LNCaP clone FGC (cell line): ENCODE data around the gene HAPLN1.
A peak's percentile ranks its signal among the peaks of the same experiment; 100 is the strongest.

Source experiments
- DNase-seq: peaks from one replicate; pipeline ENCODE4 v3.0.0-alpha.2; 2011; ENCODE audit warnings: low read depth
- H3K4me3 ChIP-seq: 2 replicates; pipeline ENCODE4 v1.5.1; 2011; ENCODE audit warnings: mild to moderate bottlenecking, low read depth, low read length, control low read depth
- TF ChIP-seq, protein P1 (sequence below): IDR thresholded peaks from 2 replicates; pipeline ENCODE4 v1.5.1; 2012; ENCODE audit warnings: mild to moderate bottlenecking; ENCODE audit not compliant: control insufficient read depth, insufficient read depth; ENCODE audit errors: extremely low read depth

The HAPLN1 gene

DNA sequence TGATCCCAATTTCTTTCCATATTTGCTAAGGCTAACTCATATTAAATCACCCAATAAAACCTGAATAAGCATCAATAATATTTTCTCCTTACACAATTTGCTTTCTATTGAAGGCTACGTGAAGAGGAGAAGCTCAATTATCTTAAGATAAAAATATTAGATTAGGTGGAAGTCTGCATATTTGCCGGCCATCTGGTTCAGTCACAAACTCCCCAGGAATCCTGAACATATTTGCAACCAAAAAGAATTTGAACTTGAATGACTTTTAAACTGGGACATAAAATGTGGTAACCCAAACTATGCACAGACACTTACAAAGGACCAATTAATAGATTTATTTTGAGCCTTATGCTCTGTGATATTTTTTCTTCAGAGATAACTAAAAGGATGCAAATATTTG lies 92.3 kb downstream of the HAPLN1 start:
- no peak for DNase-seq
- H3K4me3 ChIP-seq: no peak overlapping the region
- TF ChIP-seq, protein P1, sequence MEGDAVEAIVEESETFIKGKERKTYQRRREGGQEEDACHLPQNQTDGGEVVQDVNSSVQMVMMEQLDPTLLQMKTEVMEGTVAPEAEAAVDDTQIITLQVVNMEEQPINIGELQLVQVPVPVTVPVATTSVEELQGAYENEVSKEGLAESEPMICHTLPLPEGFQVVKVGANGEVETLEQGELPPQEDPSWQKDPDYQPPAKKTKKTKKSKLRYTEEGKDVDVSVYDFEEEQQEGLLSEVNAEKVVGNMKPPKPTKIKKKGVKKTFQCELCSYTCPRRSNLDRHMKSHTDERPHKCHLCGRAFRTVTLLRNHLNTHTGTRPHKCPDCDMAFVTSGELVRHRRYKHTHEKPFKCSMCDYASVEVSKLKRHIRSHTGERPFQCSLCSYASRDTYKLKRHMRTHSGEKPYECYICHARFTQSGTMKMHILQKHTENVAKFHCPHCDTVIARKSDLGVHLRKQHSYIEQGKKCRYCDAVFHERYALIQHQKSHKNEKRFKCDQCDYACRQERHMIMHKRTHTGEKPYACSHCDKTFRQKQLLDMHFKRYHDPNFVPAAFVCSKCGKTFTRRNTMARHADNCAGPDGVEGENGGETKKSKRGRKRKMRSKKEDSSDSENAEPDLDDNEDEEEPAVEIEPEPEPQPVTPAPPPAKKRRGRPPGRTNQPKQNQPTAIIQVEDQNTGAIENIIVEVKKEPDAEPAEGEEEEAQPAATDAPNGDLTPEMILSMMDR: no peak

DNA sequence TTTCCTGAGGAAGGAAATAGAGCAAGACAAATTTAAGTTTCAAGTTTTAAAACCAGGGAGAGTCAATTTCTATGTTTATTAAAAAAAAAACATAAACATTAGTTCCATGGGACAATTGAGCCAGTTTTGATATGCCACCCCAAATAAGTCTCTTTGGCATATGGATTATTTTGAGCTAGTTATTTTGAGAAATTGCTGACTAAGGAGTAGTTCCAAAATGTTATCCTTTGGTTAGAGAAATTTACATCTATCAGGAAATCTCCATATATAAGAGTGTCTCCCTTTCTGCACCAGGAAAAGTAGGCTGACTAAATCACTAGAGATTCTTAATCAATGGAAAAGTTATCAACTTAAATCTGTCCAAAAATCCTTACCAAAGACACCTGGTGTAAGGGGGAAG lies 105.8 kb downstream of the HAPLN1 start:
- TF ChIP-seq, protein P1: no peak
- DNase-seq: no peak
- no peak overlapping the region for H3K4me3 ChIP-seq

DNA sequence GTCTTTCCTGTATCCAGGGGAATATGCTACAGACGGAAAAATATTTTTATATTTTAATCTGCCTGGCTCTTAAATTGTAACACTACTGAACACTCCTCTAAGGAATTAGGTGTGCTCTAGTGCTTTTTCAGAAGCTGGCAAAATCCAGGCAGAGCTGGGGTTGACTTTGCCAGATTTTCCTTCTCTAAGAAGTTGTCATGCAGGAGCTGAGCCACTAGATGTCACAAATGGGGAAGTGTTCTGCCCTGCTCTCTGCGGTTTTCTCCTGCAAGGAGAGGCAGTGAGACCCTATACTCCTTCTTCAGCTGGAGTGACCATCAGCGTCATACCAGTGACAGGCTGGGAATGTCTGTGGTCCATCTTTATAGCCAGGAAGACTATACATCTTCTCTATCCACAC lies 112.5 kb downstream of the HAPLN1 start:
- H3K4me3 ChIP-seq: no peak overlapping the region
- TF ChIP-seq, protein P1: peak; percentile 69
- peak; percentile 14 for DNase-seq

DNA sequence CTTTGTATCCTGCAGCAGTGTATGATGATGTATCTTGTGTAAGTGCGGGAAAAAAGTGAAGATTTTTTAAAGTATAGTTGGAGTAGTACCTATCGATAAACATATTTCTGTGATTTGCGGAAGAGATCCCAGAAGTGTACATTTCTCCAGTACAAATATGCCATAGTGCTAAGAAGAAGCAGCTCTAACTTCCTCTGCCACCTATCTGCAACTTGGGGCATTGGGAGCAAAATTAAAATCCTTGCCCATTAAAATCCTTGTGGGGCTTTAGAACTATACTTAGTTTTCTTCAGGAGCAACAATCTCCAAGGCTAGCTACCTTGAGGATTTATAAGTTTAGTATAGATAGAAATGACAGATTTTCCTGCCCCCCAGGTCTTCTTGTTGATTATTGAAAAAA lies 125.4 kb downstream of the HAPLN1 start:
- no peak for DNase-seq
- no peak overlapping the region for H3K4me3 ChIP-seq
- TF ChIP-seq, protein P1: peak; percentile 33; the same call in 1 of the 2 replicates

DNA sequence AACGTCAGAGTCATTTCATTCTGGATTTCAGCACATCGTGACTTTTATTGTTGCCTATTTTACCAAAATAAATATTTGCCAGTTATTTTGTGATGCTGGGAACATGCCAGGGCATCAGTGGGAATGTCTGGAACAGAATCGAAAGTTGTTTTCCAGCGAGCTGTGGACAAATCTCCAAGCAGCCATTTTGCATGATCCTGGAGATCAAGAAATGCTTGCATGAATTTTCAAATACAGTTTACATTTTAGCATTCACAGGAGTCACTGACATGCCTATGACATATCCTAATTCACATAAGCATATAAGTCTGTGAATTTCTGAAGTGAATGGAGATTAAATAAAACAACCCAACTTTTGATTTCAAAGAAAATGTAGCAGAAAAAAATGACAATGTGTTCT lies 129.7 kb downstream of the HAPLN1 start:
- TF ChIP-seq, protein P1: no peak
- peak overlapping the region; percentile 22 for H3K4me3 ChIP-seq
- DNase-seq: peak; percentile 37

DNA sequence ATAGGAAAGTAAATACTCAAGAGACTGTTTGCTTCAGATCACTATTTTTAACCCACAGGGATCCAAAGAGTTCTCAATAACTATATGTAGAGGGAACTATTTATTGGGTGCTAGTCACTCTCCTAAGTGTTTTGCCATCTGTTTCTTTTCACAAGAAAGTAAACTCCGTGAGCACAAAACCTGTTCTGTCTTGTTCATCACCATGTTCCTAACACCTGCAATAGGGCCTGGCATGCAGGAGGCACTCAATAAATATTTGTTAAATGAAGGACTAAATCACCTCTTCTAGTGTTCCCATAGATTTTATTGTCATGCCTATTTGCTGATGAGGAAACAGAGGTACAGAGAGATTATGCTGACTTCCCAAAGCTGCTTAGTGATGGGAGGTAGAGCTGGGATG lies 130.9 kb downstream of the HAPLN1 start:
- peak; percentile 76 for DNase-seq
- TF ChIP-seq, protein P1: no peak
- no peak overlapping the region for H3K4me3 ChIP-seq
